MM.1S (cell line): Measurements from ENCODE around the gene ENGASE.

Experiments used
- EZH2phosphoT487 ChIP-seq: fragments of 300-600 bp; sonication (generic); IDR thresholded peaks from 2 replicates; pipeline ENCODE4 v1.6.1; 2018; ENCODE audit warnings: antibody characterized with exemption, low read length
- TF ChIP-seq, protein P1 (sequence below): fragments of 300-600 bp; sonication (generic); IDR thresholded peaks from 2 replicates; pipeline ENCODE4 v1.5.1; 2016; ENCODE audit warnings: antibody characterized with exemption, low read length, mixed read lengths

DNA sequence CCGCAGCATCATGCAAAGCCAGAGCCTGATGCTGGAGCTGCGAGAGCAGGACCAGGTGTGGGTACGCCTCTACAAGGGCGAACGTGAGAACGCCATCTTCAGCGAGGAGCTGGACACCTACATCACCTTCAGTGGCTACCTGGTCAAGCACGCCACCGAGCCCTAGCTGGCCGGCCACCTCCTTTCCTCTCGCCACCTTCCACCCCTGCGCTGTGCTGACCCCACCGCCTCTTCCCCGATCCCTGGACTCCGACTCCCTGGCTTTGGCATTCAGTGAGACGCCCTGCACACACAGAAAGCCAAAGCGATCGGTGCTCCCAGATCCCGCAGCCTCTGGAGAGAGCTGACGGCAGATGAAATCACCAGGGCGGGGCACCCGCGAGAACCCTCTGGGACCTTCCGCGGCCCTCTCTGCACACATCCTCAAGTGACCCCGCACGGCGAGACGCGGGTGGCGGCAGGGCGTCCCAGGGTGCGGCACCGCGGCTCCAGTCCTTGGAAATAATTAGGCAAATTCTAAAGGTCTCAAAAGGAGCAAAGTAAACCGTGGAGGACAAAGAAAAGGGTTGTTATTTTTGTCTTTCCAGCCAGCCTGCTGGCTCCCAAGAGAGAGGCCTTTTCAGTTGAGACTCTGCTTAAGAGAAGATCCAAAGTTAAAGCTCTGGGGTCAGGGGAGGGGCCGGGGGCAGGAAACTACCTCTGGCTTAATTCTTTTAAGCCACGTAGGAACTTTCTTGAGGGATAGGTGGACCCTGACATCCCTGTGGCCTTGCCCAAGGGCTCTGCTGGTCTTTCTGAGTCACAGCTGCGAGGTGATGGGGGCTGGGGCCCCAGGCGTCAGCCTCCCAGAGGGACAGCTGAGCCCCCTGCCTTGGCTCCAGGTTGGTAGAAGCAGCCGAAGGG lies 26.4 kb upstream of the ENGASE start:
- TF ChIP-seq, protein P1, sequence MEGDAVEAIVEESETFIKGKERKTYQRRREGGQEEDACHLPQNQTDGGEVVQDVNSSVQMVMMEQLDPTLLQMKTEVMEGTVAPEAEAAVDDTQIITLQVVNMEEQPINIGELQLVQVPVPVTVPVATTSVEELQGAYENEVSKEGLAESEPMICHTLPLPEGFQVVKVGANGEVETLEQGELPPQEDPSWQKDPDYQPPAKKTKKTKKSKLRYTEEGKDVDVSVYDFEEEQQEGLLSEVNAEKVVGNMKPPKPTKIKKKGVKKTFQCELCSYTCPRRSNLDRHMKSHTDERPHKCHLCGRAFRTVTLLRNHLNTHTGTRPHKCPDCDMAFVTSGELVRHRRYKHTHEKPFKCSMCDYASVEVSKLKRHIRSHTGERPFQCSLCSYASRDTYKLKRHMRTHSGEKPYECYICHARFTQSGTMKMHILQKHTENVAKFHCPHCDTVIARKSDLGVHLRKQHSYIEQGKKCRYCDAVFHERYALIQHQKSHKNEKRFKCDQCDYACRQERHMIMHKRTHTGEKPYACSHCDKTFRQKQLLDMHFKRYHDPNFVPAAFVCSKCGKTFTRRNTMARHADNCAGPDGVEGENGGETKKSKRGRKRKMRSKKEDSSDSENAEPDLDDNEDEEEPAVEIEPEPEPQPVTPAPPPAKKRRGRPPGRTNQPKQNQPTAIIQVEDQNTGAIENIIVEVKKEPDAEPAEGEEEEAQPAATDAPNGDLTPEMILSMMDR, result no peak
- TF ChIP-seq EZH2phosphoT487, result no peak
